A549 treated with AZD9567 at 1 μM for 4 hours (cell line): ENCODE measurements around the gene OSBPL7. TPM values are rescaled to one million over a fixed set of nuclear protein-coding genes. Genes with fewer than 3 reads are reported as not detected.

Experiments used
- total RNA-seq: library from RNA; stranded (reverse); fragments of 200-300 nt; extraction: Qiagen RNA extraction; gene quantifications from 5 replicates; pipeline ENCODE4 v1.2.3, GENCODE V29; 2022; ENCODE audit not compliant: insufficient read depth

OSBPL7 gene, protein sequence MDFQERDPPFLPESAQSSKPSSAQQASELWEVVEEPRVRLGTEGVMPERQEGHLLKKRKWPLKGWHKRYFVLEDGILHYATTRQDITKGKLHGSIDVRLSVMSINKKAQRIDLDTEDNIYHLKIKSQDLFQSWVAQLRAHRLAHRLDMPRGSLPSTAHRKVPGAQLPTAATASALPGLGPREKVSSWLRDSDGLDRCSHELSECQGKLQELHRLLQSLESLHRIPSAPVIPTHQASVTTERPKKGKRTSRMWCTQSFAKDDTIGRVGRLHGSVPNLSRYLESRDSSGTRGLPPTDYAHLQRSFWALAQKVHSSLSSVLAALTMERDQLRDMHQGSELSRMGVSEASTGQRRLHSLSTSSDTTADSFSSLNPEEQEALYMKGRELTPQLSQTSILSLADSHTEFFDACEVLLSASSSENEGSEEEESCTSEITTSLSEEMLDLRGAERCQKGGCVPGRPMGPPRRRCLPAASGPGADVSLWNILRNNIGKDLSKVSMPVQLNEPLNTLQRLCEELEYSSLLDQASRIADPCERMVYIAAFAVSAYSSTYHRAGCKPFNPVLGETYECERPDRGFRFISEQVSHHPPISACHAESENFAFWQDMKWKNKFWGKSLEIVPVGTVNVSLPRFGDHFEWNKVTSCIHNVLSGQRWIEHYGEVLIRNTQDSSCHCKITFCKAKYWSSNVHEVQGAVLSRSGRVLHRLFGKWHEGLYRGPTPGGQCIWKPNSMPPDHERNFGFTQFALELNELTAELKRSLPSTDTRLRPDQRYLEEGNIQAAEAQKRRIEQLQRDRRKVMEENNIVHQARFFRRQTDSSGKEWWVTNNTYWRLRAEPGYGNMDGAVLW
- 9.7 to 18.4 TPM (median 15.1 TPM) in 5 replicates for total RNA-seq

DNA sequence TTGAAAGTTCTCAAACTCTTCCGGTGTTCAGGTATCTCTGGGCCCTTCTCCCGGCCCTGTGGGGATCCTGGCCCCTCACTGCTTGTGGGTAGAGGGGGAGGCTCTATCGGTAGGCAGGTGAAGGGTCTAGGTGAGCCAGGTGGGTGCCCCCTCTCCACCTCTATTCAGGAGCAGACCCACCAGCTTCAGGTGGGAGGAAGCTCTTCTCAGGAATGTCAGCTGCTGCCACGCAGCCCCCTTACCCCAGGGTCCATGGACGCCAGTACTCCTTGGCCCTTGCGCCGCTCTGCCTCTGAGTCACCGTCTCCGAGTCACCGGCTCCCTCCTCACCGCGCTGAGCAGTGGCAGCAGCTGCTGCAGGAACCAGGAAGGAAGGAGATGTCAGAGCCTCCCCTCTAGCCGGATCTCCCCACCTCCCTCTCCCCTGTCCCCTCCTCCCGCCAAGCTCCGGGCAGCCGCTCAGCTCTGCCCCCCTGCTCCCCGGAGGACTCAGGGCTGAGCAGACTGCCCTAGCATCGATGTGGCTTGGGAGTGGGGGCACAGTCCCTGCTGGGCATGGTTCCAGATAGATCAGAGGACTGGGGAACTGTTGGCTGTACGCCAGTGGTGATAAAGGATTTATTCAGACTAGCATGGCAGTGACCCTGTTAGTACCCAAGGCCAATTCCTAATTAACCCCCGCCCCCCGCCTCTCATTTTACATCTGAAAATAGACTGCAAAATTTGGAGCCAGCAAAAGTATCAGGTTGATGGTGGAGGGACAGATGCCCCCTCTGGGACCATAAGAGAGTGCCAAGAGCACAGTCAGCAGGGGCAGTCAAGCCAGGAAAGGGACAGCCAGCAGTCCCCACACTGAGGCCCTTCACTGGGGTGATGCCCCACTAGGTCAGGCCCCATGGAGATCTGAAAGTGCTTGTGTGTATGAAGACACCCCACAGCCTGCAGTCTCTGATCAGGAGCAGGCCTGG, at the start of gene OSBPL7:
Gene OSBPL7 (minus strand): TSS at position 371 of the 968 bp plus-strand sequence. CDS start 1,516 bp downstream, outside the sequence.

GRCh38 chr17:47850692-47851573, 29.3 kb upstream of the OSBPL7 start, which contains the start of gene SP6:
SP6 (minus strand) TSS chr17:47851163; CDS start chr17:47848429, 2,734 bp downstream.

DNA sequence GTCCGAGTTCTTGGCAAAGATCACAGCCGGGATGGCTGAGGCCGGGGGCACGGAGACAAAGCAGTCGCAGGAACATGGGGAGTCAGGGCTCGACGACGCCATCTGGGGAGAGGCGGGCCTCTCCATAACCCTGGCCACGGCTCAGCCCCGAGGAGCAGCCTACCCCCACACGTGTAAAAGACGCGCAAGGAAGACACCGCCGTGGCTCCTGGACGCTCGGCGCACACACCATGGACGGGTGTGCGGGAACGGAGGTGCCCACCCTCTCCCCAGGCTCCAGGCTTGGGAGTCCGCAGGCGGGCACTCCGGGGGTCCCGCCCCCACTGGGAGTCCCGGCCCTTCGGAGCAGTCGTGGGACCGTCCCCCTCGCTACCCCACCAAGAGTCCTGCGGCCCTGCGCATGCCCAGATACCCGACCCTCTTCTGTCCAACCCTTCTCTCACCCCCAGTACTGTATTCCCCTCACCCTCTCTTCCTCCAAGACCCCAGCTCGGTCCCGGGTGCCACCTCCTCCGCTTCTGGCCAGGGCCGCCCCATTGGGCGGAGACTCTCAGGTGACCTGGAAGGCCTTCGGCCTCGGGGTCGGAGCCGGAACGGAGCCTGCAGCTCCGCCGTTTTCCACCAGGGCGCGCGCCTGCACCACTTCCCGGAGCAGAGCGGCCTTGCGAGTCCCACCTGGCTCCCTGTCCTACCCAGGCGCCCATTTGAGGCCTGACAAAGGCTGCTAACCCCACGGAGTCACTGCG, 19.3 kb upstream of the OSBPL7 start, which contains the start of gene SCRN2:
Gene SCRN2 (minus strand): TSS at position 532 of the 746 bp plus-strand sequence. CDS start 430 bp downstream, at position 102.

GRCh38 chr17:47831003-47831933, 9.7 kb upstream of the OSBPL7 start, which contains the start of the genes LRRC46 and MRPL10:
LRRC46 (plus strand) TSS chr17:47831670; CDS start chr17:47831990, 320 bp downstream.
MRPL10 (minus strand) TSS chr17:47831541; CDS start chr17:47831511, 30 bp downstream.

Other genes starting within 250 kb of the OSBPL7 start
- gene KPNB1, start 171.9 kb downstream of the OSBPL7 start, total RNA-seq, result 265 to 368 TPM (median 293 TPM) in 5 replicates
- gene TBKBP1, start 127.6 kb downstream of the OSBPL7 start, total RNA-seq, result 0.93 to 4.6 TPM (median 4.0 TPM) in 5 replicates
- 0.14 to 0.35 TPM (median 0.19 TPM) in 4 of 5 replicates, not detected in the other for gene TBX21, start 88.6 kb downstream of the OSBPL7 start, total RNA-seq
- gene MRPL10, start 9.7 kb upstream of the OSBPL7 start, total RNA-seq, result 94.1 to 145 TPM (median 94.9 TPM) in 5 replicates
- 2.3 to 6.0 TPM (median 3.0 TPM) in 5 replicates for gene LRRC46, start 9.9 kb upstream of the OSBPL7 start, total RNA-seq
- 25.5 to 38.9 TPM (median 36.9 TPM) in 5 replicates for gene SCRN2, start 19.5 kb upstream of the OSBPL7 start, total RNA-seq
- 1.2 to 4.1 TPM (median 3.7 TPM) in 5 replicates for gene SP6, start 29.4 kb upstream of the OSBPL7 start, total RNA-seq
- gene SP2, start 74.4 kb upstream of the OSBPL7 start, total RNA-seq, result 14.3 to 18.4 TPM (median 16.3 TPM) in 5 replicates
- 19.8 to 23.6 TPM (median 21.4 TPM) in 5 replicates for gene PNPO, start 119.8 kb upstream of the OSBPL7 start, total RNA-seq
- 1.00 to 1.3 TPM (median 1.2 TPM) in 4 of 5 replicates, not detected in the other for gene PRR15L, start 136.1 kb upstream of the OSBPL7 start, total RNA-seq
- gene CDK5RAP3, start 149.3 kb upstream of the OSBPL7 start, total RNA-seq, result 82.0 to 121 TPM (median 111 TPM) in 5 replicates
- 14.1 to 24.4 TPM (median 16.2 TPM) in 5 replicates for gene COPZ2, start 216.0 kb upstream of the OSBPL7 start, total RNA-seq
- gene NFE2L1, start 226.6 kb upstream of the OSBPL7 start, total RNA-seq, result 105 to 127 TPM (median 123 TPM) in 5 replicates